ENCODE results near the gene IWS1.

DNA sequence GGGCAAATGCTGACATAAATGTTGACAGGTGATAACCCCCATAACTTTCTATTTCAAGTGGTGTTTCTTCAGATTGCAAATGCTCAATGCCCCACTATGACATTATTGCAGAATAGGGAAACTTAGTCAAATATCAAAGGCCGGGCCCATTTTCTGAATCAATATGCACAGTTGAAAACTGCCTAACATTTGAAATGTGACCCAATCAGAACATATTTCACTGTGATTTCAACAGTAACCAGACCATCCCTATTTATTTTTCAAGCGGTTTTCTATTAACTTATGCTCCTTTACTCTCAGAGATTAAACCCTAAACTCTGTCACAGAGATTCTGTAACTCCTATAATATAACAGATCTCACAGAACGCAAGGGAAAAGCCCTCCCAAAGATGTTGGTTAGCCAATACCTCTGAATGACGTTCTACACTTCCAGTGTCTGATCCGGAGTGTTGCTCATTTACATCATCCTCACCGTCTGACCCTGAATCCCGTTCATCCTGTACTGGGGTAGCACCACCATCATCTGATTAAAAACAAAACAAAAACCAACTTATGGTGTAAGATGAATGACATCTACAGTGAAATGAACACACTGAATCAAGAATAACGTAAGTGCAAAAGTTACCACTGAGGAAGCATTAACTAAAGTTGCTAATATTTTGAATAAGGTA is 2.9 kb downstream of the IWS1 start:
- TF ChIP-seq SMAD1 (IDR thresholded peaks at IDR 0.05; ENCODE audit: low read depth, partially characterized antibody) (no peak), FOXM1 (IDR thresholded peaks at IDR 0.05; ENCODE audit: low read depth, low read length) (no peak), ZNF274 (IDR thresholded peaks at IDR 0.05; ENCODE audit: insufficient read depth, insufficient read length) (no peak), SREBF1 (IDR thresholded peaks at IDR 0.05; ENCODE audit: low read length) (no peak), CHD1 (IDR thresholded peaks at IDR 0.05; ENCODE audit: low read depth, low read length) (no peak), ZZZ3 (IDR thresholded peaks at IDR 0.05; ENCODE audit: control insufficient read depth, insufficient read length, low read depth) (no peak), CBX3 (IDR thresholded peaks at IDR 0.05; ENCODE audit: borderline replicate concordance, low read depth) (no peak), EP300 (IDR thresholded peaks at IDR 0.05; ENCODE audit: borderline replicate concordance in 1 of 2, control insufficient read depth in 1 of 2, low read depth in 2 of 2, low read length in 2 of 2) (no peak), HDGF (IDR thresholded peaks at IDR 0.05) (no peak), GABPA (IDR thresholded peaks at IDR 0.05; ENCODE audit: low read depth) (no peak)
- TF ChIP-seq, protein P1, sequence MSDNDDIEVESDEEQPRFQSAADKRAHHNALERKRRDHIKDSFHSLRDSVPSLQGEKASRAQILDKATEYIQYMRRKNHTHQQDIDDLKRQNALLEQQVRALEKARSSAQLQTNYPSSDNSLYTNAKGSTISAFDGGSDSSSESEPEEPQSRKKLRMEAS (IDR thresholded peaks at IDR 0.05; ENCODE audit: low read depth, low read length), result no peak
- TF ChIP-seq, protein P2, sequence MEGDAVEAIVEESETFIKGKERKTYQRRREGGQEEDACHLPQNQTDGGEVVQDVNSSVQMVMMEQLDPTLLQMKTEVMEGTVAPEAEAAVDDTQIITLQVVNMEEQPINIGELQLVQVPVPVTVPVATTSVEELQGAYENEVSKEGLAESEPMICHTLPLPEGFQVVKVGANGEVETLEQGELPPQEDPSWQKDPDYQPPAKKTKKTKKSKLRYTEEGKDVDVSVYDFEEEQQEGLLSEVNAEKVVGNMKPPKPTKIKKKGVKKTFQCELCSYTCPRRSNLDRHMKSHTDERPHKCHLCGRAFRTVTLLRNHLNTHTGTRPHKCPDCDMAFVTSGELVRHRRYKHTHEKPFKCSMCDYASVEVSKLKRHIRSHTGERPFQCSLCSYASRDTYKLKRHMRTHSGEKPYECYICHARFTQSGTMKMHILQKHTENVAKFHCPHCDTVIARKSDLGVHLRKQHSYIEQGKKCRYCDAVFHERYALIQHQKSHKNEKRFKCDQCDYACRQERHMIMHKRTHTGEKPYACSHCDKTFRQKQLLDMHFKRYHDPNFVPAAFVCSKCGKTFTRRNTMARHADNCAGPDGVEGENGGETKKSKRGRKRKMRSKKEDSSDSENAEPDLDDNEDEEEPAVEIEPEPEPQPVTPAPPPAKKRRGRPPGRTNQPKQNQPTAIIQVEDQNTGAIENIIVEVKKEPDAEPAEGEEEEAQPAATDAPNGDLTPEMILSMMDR (IDR thresholded peaks at IDR 0.05 in 2 of 3, conservative IDR thresholded peaks at IDR 0.05 in 1 of 3; ENCODE audit: control insufficient read depth in 2 of 3, extremely low read depth in 1 of 3, insufficient read depth in 1 of 3, low read depth in 3 of 3, low read length in 3 of 3), result no peak

Data from GM12878 (cell line).